ENCODE results near the gene GALNS.
"Not testable (repeated sequence)": the region's sequence is repeated elsewhere in the genome, so short reads cannot be mapped to it uniquely, and the experiment has no call there.

GALNS gene, protein sequence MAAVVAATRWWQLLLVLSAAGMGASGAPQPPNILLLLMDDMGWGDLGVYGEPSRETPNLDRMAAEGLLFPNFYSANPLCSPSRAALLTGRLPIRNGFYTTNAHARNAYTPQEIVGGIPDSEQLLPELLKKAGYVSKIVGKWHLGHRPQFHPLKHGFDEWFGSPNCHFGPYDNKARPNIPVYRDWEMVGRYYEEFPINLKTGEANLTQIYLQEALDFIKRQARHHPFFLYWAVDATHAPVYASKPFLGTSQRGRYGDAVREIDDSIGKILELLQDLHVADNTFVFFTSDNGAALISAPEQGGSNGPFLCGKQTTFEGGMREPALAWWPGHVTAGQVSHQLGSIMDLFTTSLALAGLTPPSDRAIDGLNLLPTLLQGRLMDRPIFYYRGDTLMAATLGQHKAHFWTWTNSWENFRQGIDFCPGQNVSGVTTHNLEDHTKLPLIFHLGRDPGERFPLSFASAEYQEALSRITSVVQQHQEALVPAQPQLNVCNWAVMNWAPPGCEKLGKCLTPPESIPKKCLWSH

DNA sequence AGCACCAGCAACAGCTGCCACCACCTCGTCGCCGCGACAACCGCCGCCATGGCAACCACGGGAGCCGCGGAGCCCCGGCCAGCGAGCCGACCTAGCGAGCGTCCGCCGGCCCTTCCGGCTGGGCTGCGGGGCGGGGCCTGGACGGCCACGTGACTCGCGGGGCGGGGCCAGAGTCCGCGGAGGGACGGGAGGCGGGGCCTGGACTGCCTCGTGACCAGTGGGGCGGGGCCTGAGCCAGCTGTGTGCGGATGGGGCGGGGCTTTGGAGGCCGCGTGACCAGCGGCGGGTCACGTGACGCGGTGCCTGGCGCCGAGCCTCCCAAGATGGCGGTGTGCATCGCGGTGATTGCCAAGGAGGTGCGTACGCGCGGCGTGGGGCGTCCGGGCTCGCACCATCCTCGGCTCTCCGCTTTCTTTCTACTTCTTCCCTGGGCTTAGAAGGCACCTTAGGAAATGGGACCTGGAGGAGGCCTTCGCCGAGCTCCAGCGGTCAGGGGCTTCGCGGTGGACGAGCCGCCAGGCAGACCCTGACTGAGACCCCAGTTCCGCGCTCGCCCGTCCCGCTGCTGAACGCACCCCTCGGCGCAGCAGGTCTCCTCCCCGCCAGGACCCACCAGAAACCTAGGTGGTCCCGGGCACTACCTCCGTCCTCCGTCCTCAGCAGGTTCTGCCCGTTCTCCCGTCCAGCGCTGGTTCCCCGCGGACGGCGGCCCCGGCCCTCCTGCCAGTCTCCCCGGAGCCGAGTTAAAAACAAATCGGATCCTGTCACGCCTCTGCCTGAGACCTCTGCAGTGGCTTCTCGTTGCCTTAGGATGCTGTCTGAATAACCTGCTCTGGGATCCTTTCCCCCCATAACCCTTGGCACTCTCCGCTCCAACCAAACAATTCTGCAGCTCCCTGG is at the start of gene GALNS, which contains the start of gene TRAPPC2L:
Gene GALNS (minus strand): TSS at position 120 of the 900 bp plus-strand sequence. CDS start 70 bp downstream, at position 50.
Gene TRAPPC2L (plus strand): TSS at position 300 of the 900 bp plus-strand sequence. CDS start 24 bp downstream, at position 324.
- FAIRE-seq: no peak

DNA sequence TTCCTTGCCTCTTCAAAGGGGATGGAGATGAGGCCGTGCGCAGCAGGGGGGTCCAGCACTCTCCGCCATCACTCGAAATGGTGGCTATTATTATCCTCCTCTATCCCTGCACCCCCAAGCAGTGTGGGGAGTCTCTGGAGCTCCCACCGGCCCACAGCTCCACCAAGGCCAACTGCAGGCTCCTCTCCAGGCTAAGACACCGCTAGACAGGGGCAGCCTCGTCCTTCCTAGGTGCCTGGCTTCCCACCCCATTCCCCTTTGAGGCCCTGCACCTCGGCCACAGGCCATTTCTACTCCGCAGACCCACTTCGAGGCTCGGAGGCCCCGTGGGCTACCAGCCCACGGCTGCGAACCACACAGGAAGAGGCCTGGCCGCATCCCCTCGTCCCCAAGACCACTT is 49.3 kb upstream of the GALNS start:
- no peak for FAIRE-seq

DNA sequence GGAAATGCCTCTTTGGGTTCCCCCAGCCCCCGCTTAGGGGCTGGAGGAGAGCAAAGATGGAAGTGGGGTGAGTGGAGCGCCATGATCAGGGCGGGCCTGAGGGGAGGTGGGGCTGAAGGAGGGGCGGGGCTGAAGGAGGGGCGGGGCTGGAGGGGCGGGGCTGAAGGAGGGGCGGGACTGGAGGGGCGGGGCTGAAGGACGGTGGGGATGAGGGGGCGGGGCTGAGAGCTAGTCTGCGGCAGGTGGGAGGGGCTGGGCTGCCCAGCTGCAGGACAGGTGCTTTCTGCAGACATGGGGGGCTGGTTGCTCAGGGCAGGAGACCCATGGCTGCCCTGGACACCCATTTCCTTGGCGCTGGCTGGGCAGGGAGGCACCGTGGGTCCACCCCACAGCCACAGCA is 48.8 kb upstream of the GALNS start:
- no peak for FAIRE-seq

DNA sequence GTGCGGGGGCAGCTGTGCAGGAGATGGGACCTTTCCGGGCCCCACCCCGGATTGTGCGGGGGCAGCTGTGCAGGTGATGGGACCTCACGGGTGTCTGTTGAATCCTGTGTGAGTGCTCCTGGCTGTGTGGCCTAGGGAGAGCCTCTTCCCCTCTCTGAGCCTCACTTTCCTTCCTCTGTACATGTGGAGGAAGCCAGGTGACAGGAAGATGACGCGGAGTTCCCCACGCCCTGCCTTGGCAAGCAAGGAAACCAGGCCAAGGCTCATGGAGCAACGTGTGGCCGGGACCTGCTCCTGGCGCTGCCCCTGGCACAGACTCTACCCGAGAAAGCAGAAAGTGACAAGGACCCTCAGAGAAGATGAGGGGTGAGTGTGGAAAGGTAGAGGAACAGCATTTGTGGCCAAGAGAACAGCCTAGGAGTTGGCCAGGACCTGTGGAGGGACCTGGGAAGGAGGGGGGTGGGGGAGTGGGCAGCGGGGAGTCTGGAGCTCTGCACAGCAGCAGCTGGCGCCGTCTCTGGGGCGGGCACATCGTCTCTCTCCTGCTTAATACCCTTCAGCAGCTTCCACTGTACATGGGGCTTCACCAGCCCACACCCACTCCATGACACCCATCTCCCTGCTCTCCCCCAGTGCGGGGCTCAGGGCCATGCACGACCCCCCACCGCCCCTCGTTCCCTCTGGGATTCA is 48.1 kb upstream of the GALNS start:
- FAIRE-seq: no peak

DNA sequence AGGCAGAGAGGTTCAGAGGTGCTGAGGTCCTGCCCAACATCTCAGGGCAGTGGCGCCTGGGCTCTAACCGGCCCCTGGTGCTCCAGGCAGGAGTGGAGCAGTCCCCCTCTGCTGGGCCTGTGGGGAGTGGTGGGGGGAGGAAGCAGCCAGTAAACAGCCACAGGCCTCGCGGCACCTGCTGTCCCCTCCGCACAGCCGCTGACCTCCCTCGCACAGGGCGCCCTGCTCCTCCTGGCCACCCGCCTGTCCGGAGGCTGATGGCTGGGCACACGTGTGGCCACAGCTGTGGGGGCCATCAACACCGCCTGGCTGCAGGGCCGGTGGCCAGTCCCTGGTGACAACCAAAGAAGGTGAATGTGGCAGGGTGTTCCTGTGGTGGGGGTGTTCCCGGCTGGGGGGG is 46.5 kb upstream of the GALNS start:
- no peak for FAIRE-seq

DNA sequence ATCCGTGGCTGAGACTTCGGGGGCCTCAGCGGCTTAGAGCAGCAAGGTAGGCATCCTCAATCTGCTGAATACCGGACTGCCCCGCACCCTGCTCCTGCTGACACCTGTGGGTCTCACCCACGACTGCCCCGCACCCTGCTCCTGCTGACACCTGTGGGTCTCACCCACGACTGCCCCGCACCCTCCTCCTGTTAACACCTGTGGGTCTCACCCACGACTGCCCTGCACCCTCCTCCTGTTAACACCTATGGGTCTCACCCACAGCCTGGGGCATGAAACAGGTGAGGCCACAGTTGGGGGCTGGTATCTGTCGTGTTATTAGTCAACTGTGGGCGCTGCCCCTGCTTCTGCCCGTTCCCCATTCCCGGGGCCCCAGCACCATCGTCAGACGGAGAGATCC is 46.0 kb upstream of the GALNS start:
- FAIRE-seq: no peak

DNA sequence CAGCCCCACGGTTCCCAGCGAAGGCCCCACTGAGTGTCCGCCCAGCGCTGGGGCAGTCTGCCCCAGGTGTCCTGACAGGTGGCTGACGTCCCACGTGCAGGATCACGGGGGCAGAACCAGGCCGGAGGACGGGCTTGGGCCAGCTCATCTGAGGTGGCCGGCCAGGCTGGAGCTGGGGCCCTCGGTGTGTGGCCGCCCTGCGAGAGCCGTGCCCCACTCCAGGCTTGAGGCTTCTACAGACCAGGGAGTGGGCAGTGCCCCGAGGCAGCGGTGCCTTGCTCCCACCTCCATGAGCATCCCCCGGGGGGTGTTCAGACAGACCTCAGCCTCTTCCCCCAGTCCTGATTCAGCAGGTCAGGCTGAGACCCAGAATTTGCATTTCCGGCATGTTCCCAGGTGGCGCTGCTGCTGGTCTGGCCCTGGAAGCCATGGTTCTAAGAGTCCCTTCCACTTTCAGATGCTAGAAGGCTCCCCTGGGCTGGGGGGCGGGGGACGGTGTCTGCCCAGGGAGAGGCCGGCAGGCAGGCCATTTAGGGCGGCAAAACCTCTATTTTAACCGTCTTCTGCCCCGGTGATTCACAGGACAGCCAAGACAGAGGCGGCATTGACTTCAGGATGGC is 45.1 kb upstream of the GALNS start:
- no peak for FAIRE-seq

DNA sequence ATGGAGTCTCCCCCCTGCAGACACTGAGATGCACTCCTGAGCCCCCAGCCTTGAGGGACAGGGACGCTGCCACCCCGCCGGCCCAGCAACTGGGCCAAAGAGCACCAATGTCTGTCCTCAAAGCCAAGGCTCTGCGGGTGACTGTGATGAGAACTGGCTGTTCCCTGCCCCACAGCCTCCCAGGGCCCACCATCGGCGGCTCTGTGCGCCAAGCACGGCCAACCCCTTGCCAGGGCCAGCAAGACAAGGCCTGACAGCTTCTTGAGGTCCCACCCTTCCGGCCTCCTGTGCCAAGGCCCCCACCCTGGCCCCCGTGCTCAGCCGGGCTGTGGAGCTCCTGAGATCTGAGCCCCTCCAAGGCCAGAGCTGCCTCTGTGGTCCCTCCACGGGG is 43.9 kb upstream of the GALNS start:
- no peak for FAIRE-seq

DNA sequence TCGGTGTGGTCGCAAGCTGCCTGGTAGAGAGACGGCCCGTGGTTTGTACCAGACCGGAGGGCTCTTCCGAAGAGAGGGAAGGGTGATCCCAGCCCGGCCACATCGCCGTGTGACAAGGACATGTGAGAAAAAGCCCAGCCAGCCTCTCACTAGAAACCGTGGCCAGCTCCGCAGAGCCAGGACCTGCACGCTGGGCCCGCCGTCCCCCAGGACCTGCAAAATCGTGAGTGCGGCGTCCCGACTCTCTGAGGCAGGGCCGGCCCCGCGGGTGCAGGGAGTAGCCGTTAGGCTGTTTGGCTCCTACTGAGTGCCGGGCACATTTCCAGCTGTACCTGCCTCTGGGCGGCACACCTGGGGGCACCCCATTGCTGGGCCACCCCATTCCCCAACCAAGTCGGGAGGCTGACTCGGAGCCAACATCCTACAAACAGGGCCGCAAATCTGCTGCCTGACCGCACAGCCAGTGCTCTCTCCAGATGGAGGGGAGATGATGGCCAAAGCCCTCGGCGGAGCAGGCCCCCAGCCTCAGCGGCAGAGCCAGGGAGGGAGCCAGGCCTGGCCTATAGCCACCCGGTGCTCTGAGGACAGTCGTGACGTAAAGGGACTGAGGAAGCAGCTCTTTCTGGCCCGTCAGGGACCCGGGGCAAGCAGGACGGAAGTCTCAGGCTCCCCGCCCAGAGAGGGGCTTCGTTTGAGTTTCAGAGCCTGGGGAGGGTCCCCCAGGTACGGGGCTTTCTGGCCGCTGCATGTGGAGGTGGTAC is 43.3 kb upstream of the GALNS start:
- no peak for FAIRE-seq

DNA sequence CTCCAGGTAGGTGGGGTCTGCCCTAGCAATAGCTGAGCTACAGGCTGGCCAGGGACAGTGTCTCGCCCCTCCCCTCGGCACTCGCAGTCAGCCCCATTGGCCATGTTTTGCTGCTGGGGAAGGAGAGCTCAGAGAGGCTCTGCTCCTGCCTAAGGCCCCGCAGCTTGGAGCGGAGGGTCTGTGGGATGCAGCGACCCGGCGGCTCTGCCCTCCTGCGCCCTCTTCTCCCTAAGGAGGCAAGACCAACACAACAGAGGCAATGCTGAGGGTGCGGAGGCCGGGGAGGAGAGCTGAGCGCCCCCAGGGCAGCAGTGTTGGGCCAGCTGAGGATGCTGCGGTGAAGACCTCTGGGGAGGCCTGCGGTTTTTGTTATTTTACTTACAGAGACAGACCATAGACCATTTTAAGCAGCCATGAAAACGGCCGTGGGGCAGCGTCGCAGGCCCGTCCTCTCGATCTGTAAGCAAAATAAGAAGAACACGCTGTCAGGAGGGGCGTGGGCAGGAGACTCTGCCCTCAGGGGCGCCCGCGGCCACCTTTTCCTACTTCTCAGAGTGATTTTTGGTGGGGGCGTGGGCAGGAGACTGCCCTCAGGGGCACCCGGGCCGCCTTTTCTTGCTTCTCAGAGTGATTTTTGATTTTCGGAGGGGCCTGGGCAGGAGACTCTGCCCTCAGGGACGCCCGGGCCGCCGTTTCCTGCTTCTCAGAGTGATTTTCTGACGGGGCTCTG is 41.1 kb upstream of the GALNS start:
- FAIRE-seq: no peak

DNA sequence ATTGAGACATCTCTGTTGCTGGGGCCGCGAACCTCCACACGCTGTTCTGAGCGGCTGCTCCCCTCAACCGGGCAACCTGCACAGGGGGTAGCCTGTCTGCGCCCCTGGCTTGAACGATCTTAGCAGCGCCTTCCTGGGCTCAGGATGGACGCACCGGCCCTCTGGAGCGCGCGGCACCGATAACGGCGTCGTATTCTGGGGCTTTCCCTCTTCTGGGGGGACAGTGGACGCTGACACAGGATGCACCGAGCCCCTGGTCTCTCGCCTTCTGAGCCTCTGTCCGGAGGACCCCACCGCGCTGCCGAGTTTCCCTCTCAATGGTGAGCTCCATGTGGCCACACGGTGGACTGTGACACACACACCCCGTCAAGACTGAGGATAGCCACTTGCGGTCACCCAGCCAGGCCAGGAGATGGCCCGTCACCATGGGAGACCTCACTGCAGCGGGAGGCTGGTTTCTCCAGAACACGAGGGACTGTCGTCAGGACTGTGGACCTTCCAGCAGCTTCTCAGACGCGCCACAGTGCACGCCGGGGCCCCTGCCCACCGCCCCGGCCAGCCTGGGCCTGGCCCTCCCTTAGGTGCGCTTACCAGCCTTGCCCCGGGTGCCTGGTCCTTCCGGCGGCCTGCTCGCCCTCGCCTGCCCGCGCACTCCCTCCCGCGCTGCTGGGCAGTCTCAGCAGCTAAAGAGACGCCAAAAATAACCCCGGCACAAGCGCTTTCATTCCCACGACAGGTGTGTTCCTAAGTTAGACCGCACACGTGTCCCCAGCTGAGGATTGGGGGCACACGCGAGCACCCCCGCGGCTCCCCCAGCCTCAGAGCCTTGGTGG is 39.7 kb upstream of the GALNS start:
- no peak for FAIRE-seq

DNA sequence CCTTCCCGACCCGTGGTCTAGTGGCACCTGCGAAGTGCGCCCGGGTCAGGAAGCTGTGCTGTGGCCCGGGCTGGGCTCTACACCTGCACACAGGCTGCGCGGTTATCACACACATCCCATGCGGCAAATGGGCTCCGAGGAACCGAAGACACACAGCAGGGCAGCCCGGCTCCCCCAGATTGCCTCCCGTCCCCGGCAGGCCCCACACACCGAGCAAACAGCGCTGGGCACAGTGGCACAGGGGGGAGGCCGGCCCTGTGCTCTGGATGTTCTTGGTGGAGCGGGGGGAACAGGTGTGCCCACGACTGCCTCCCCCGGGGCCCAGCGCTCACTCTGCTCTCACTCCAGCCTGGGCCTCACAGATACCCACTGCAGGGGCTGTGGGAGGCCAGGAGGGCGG is 38.6 kb upstream of the GALNS start:
- no peak for FAIRE-seq

DNA sequence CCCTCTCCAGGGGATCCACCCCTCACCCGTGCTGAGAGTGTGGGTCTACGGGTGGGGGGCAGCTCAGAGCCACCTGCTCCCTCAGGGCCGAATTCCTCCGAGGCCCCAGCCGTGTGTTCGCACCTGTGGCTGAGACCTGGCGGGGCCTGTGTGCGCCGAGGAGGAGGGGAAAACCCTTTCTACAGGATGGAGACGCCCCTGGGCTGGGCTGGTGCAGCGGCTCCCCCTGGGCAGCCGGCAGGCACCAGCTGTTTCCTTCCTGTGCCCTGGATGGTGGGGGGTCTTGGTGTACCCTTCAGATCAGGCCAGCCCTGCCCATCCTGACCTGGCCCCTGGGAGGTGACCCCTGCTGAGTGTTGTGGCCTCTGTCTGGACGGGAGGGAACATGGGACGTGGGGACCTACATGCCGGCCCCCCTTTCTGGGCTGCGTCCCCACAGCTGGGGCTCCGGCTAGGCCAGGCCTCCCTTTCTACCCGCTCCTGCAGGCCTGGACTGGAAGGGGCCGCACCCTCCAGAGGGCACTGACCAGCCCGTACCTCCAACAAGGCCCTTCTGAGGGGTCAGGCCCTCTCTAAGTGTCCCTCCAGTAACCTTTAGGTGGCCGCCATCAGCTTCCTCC is 38.0 kb upstream of the GALNS start:
- FAIRE-seq: no peak

DNA sequence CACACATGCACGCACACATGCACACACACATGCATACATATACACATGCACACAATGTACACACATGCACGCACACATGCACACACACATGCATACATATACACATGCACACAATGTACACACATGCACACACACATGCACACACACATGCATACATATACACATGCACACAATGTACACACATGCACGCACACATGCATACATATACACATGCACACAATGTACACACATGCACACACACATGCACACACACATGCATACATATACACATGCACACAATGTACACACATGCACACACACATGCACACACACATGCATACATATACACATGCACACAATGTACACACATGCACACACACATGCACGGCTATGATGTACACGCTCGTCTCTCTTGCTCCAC is 37.5 kb upstream of the GALNS start:
- FAIRE-seq: not testable (repeated sequence)

DNA sequence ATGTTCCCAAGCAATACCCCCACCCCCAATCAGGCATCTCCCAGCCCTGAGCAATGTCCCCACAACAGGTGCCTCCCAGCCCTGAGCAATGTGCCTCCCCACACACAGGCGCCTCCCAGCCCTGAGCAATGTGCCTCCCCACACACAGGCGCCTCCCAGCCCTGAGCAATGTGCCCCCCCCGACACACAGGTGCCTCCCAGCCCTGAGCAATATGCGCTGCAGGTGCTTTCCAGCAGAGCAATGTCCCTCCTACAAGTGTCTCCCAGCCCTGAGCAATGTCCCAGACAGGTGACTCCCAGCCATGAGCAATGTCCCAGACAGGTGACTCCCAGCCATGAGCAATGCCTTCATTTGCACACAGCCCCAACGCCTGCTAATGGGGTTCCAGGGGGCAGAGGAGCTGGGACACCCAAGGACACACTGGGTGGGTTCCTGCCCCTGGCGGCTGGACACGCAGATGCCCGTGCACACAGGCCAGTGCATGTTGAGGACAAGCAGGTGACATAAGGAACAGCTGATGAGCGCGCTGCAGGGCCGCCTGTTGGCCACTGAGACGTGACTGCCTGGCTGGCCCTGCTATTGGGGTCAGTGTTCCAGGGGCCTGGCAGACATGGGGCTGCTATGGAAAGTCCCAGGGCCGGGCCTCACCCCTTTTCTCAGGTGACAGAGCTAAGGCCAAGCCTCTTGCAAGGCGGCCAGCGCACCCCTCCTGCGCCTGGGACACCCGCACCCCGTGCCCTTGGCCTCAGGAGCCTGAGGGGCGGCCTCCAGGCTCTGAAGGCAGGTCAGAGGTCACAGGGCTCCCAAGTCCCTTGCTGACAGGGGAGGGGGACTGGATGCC is 36.6 kb upstream of the GALNS start:
- no peak for FAIRE-seq

DNA sequence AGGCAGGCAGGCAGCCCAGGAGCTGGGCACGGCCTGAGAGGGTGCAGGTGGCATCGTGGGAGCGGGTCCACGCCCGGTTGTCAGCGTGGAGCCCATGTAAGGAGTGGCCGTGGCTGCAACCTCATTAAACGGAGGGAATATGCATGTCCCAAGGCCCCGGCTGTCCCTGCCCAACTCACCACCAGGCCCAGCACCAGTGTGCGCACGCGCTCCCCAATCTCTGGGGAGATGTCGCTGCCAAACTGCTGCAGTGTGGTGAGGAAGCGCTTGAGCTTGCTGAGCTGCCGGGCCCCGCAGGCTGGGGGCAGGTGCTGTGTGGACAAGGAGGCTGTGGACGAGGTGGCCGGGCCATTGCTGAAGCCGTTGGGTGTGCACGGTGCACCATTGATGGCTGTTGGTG is 35.3 kb upstream of the GALNS start:
- FAIRE-seq: no peak

DNA sequence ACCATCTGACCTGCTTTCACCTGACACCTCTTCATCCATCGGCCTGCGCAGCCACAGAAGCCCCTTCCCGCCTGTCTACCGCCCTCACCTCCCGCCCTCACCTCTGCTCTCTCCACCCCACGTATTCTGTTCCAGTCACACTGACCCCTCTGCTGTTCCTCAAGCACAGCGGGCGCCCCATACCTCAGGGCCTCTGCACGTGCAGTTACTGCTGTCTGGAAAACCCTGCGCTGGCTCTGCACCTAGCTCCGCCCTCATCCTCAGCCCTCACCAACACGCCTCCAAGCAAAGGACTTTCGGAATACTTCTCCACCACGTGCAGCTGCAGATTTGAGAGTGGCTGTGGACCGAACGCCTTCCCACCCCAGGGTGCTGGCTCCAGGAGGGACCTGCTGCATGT is 34.3 kb upstream of the GALNS start:
- no peak for FAIRE-seq

DNA sequence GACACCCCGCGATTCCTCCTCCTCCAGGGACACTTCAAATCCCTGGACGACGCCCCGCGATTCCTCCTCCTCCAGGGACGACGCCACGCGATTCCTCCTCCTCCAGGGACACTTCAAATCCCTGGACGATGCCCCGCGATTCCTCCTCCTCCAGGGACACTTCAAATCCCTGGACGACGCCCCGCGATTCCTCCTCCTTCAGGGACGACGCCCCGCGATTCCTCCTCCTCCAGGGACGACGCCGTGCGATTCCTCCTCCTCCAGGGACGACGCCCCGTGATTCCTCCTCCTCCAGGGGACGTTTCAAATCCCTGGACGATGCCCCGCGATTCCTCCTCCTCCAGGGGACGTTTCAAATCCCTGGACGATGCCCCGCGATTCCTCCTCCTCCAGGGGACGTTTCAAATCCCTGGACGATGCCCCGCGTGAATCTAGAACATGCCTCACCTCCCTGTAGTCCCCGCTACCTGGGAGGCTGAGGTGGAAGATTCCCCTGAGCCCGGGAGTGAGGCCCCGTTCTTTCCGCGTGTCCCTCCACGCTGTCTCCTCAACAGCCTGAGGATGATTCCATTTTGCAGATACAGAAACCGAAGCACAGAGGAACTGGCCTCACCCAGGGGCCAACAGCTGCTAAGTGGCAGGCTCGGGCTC is 33.1 kb upstream of the GALNS start:
- FAIRE-seq: not testable (repeated sequence)
